ENCODE data around the gene USF2. TPM values are rescaled to one million over a fixed set of nuclear protein-coding genes. Genes with fewer than 3 reads are reported as not detected.

The USF2 gene
- total and polyA plus RNA-seq, 12 donors: 125 to 185 (median 151) TPM

- intact Hi-C loops (cut with DNase I): loop anchor here in 1 of 10 donors (1.0 kb wide), 1 partner anchor 18 kb away; no protein-coding TSS in a partner anchor
Measured at GRCh38 chr19:35224681-35225571, 43.8 kb upstream of the USF2 start.

GRCh38 chr19:35225951-35226350 lies 42.8 kb upstream of the USF2 start:
- no peak overlapping the region for H3K4me3 ChIP-seq
- H3K36me3 ChIP-seq: no peaks in the 10 kb centered on the region
- WGBS, 2 donors: 87 to 88% methylated on average over 6 of the region's 6 CpGs
- intact Hi-C loops (cut with DNase I): loop anchor here in 1 of 10 donors (1.0 kb wide), 1 partner anchor 17 kb away; no protein-coding TSS in a partner anchor
- H3K9me3 ChIP-seq: peaks cover 0 to 6% (median 0%) of the 10 kb centered on the region in 11 donors
- no peaks in the 10 kb centered on the region for H3K27me3 ChIP-seq
- no peak overlapping the region for H3K27ac ChIP-seq
- H3K4me1 ChIP-seq: peaks cover 0 to 25% (median 0%) of the 10 kb centered on the region in 9 donors
- DNase-seq (no peak), ATAC-seq (no peak)
- no peak for TF ChIP-seq CTCF (IDR thresholded peaks at IDR 0.05)

More at GRCh38 chr19:35224681-35225571, 43.8 kb upstream of the USF2 start:
- DNase-seq (no peak), ATAC-seq (peak in 4 of 8 donors; percentile 26 to 52 (median 38))
- H3K4me3 ChIP-seq: no peak overlapping the region
- H3K9me3 ChIP-seq: peaks cover 0 to 6% (median 0%) of the 10 kb centered on the region in 11 donors
- no peaks in the 10 kb centered on the region for H3K36me3 ChIP-seq
- 55 to 61% methylated on average over 41 of the region's 41 CpGs for WGBS, 2 donors
- H3K27ac ChIP-seq: no peak overlapping the region
- TF ChIP-seq CTCF (IDR thresholded peaks at IDR 0.05): no peak
- no peaks in the 10 kb centered on the region for H3K27me3 ChIP-seq
- peaks cover 0 to 35% (median 0%) of the 10 kb centered on the region in 9 donors for H3K4me1 ChIP-seq

GRCh38 chr19:35226748-35227147 lies 42.0 kb upstream of the USF2 start:
- no peak for TF ChIP-seq CTCF (IDR thresholded peaks at IDR 0.05)
- no peak for DNase-seq
- no peaks in the 10 kb centered on the region for H3K27me3 ChIP-seq
- H3K4me1 ChIP-seq: peaks cover 0 to 18% (median 0%) of the 10 kb centered on the region in 9 donors
- no peaks in the 10 kb centered on the region for H3K36me3 ChIP-seq
- ATAC-seq: no peak
- WGBS, 2 donors: 84 to 88% methylated on average over 5 of the region's 5 CpGs
- H3K4me3 ChIP-seq: no peak overlapping the region
- H3K27ac ChIP-seq: no peak overlapping the region
- peaks cover 0 to 6% (median 0%) of the 10 kb centered on the region in 11 donors for H3K9me3 ChIP-seq
- intact Hi-C loops (cut with DNase I): no loop called here

- intact Hi-C loops (cut with DNase I): no loop called here
- ATAC-seq (no peak), DNase-seq (no peak)
- Histone ChIP-seq H3K9me3 (no peaks in the 10 kb centered on the region), H3K36me3 (no peaks in the 10 kb centered on the region), H3K4me3 (no peak within 1 kb of the TSS), H3K27ac (no peak within 1 kb of the TSS), H3K27me3 (no peaks in the 10 kb centered on the region), H3K4me1 (peaks cover 0 to 16% (median 0%) of the 10 kb centered on the region in 9 donors)
- no peak for TF ChIP-seq CTCF (IDR thresholded peaks at IDR 0.05)
- WGBS, 2 donors: 89 to 95% methylated on average over 14 of the region's 14 CpGs
Measured at GRCh38 chr19:35228177-35228930, 40.4 kb upstream of the USF2 start, which contains the start of gene FAM187B. FAM187B (minus strand) TSS chr19:35228739; CDS start chr19:35228680, 59 bp downstream.
